A673 (cell line): Measurements from ENCODE around the gene NPAS2. TPM values are rescaled to one million over a fixed set of nuclear protein-coding genes. Genes with fewer than 3 reads are reported as not detected.

Experiments used
- BruUV-seq: library from RNA; stranded (reverse); fragments of 400-500 nt; replicated peaks from 2 replicates; lab custom pipeline; 2021; lab: Mats Ljungman, UMichigan
- CTCF ChIA-PET: fragments of 300-600 bp; sonication (Branson Sonifier 250); formaldehyde crosslinking; loops from one replicate; lab custom pipeline; 2022; ENCODE audit warnings: antibody characterized with exemption; lab: Charles Lee
- POLR2A ChIA-PET: fragments of 300-600 bp; sonication (Branson Sonifier 250); formaldehyde crosslinking; loops from one replicate; lab custom pipeline; 2022; ENCODE audit warnings: antibody characterized with exemption; ENCODE audit not compliant: low non-redundant PET; lab: Charles Lee
- DNase-seq: peaks from one replicate; pipeline ENCODE4 v3.0.0-alpha.2; 2015; ENCODE audit warnings: low spot score
- H3K27ac ChIP-seq: fragments of 200-600 bp; sonication (generic); 2 replicates; pipeline ENCODE4 v1.5.1; 2016; ENCODE audit warnings: mixed run types, low read depth, mild to moderate bottlenecking, mixed read lengths, antibody characterized with exemption, low read length; ENCODE audit not compliant: poor library complexity, severe bottlenecking
- H3K27me3 ChIP-seq: fragments of 200-600 bp; sonication (generic); replicated peaks from 2 replicates; pipeline ENCODE4 v1.6.1; 2017; ENCODE audit warnings: mixed run types, low read depth, mild to moderate bottlenecking, mixed read lengths, antibody characterized with exemption, low read length; ENCODE audit not compliant: insufficient read depth, poor library complexity
- H3K36me3 ChIP-seq: fragments of 200-600 bp; sonication (generic); 2 replicates; pipeline ENCODE4 v1.6.1; 2016; ENCODE audit warnings: mixed run types, mild to moderate bottlenecking, mixed read lengths, antibody characterized with exemption, low read length; ENCODE audit not compliant: insufficient read depth, poor library complexity, severe bottlenecking
- H3K4me1 ChIP-seq: fragments of 200-600 bp; sonication (generic); 2 replicates; pipeline ENCODE4 v1.6.1; 2017; ENCODE audit warnings: mixed run types, mild to moderate bottlenecking, mixed read lengths, antibody characterized with exemption, low read length; ENCODE audit not compliant: insufficient read depth, poor library complexity, severe bottlenecking
- H3K4me3 ChIP-seq: fragments of 200-600 bp; sonication (generic); 2 replicates; pipeline ENCODE4 v1.5.1; 2016; ENCODE audit warnings: low read depth, mixed run types, mild to moderate bottlenecking, mixed read lengths, low read length; ENCODE audit not compliant: poor library complexity, severe bottlenecking
- H3K9me3 ChIP-seq: fragments of 200-600 bp; sonication (generic); 2 replicates; pipeline ENCODE4 v1.6.1; 2016; ENCODE audit warnings: mixed run types, low read depth, mild to moderate bottlenecking, mixed read lengths, antibody characterized with exemption, low read length; ENCODE audit not compliant: poor library complexity, severe bottlenecking
- CTCF ChIP-seq: fragments of 300-800, 200-600 bp; sonication (generic); conservative IDR thresholded peaks from 2 replicates; pipeline ENCODE4 v1.5.1; 2017; ENCODE audit warnings: low read depth, mild to moderate bottlenecking, antibody characterized with exemption, low read length, moderate library complexity, mixed read lengths
- EZH2 ChIP-seq: fragments of 200-600 bp; sonication (generic); IDR thresholded peaks from 2 replicates; pipeline ENCODE4 v1.6.1; 2017; ENCODE audit warnings: borderline replicate concordance, low read depth, mild to moderate bottlenecking, mixed read lengths, antibody characterized with exemption, low read length; ENCODE audit not compliant: poor library complexity, severe bottlenecking
- intact Hi-C: fragments of 100-400 bp; cut with micrococcal nuclease; formaldehyde crosslinking; loops from one replicate; pipeline ENCODE4 v1.10.0; 2022; ENCODE audit not compliant: unreplicated experiment
- total RNA-seq: library from RNA; stranded (reverse); gene quantifications from 2 replicates; pipeline ENCODE4 v1.2.3, GENCODE V29; 2021

The NPAS2 gene
- total RNA-seq, 1 experiment from 2014 or later: 9.4 TPM

- TF ChIP-seq EZH2 (no peak), CTCF (no peak)
- intact Hi-C loops: no loop called here
- H3K27me3 ChIP-seq: no peaks in the 10 kb centered on the region
- no peaks in the 10 kb centered on the region for H3K4me1 ChIP-seq
- no peak for DNase-seq
- POLR2A ChIA-PET: no interaction called here
- no peak overlapping the region for H3K4me3 ChIP-seq
- H3K27ac ChIP-seq: no peak overlapping the region
- BruUV-seq: no TSS peak
- CTCF ChIA-PET: no interaction called here
- H3K9me3 ChIP-seq: no peaks in the 10 kb centered on the region
- H3K36me3 ChIP-seq: no peaks in the 10 kb centered on the region
Observed at GRCh38 chr2:100853909-100854810, 34.2 kb downstream of the NPAS2 start.

DNA sequence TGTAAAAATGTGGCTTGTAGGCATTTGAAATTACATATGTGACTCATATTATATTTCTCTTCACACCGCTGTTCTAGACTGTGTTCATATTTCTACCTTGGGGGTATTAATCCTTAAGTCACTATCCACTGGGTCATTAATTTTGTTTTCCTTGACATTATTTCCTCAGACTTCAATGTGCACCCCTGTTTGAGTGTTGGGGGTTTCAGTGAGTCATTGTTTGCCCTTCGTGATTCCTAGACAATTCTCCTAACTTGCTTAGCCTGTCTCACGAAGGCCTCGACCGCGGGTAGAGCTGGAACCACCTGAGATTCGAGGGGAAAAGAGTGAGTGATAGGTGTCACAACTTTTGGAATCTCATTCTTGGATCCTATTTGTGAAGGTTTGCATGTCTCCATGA is 35.1 kb downstream of the NPAS2 start:
- intact Hi-C loops: no loop called here

GRCh38 chr2:100855606-100856005 is 35.7 kb downstream of the NPAS2 start:
- ChIA-PET CTCF (no interaction called here), POLR2A (no interaction called here)
- Histone ChIP-seq H3K9me3 (no peaks in the 10 kb centered on the region), H3K27ac (no peak overlapping the region), H3K4me1 (no peaks in the 10 kb centered on the region), H3K36me3 (no peaks in the 10 kb centered on the region), H3K4me3 (no peak overlapping the region), H3K27me3 (no peaks in the 10 kb centered on the region)
- intact Hi-C loops: no loop called here
- BruUV-seq: no TSS peak
- no peak for DNase-seq
- TF ChIP-seq EZH2 (no peak), CTCF (no peak)

More for the DNA sequence above, 35.1 kb downstream of the NPAS2 start:
- Histone ChIP-seq H3K4me1 (no peaks in the 10 kb centered on the region), H3K9me3 (no peaks in the 10 kb centered on the region), H3K36me3 (no peaks in the 10 kb centered on the region), H3K4me3 (no peak overlapping the region), H3K27me3 (no peaks in the 10 kb centered on the region), H3K27ac (no peak overlapping the region)
- ChIA-PET POLR2A (no interaction called here), CTCF (no interaction called here)
- no TSS peak for BruUV-seq
- no peak for DNase-seq
- TF ChIP-seq CTCF (no peak), EZH2 (no peak)
